Measurements from ENCODE around the gene SH3RF1.

The SH3RF1 gene

DNA sequence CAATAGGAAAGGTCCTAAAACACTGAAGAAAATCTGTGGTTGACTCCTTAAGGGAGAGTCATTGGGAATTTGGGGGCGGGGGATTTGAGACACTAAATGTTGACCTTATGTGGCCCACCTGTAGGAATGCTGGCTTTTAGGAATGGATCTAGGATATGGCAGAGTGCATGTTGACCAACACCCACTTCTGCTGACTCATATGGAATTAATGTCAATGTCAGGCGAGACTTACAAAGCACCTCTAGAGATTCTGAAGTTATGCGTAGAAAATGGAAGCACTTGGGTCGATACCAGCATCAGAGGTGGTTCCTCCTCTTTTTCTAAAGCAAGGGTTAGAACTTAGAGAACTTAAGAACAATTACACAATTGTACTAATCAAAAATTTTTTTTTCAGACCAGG, 160.1 kb downstream of the SH3RF1 start:
- DNase-seq = no peak

GRCh38 chr4:169109035-169109675, 161.6 kb downstream of the SH3RF1 start:
- no peak for DNase-seq

GRCh38 chr4:169108303-169108702, 162.5 kb downstream of the SH3RF1 start:
- no peak for DNase-seq

- DNase-seq = no peak
Measured at GRCh38 chr4:169107528-169107927, 163.2 kb downstream of the SH3RF1 start.

GRCh38 chr4:169106696-169107229, 164.0 kb downstream of the SH3RF1 start:
- no peak for DNase-seq

DNA sequence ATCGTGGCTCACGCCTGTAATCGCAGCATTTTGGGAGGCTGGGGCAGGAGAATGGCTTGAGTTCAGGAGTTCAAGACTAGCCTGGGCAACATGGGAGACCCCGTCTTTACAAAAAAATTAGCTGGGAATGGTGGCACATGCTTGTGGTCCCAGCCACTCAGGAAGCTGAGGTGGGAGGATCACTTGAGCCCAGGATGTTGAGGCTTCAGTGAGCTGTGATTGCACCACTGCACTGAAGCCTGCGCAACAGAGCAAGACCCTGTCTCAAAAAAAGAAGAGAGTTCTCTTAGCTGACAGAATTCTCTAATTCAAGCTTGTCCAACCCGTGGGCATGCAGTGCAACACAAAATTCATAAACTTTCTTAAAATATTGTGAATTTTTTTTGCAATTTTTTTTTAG, 165.1 kb downstream of the SH3RF1 start:
- no peak for DNase-seq

- peak in 2 of 56 donors; percentile 10 to 14 for DNase-seq
Measured at GRCh38 chr4:169103966-169104412, 166.8 kb downstream of the SH3RF1 start.

- DNase-seq = no peak
Measured at GRCh38 chr4:169102026-169102425, 168.7 kb downstream of the SH3RF1 start.

DNA sequence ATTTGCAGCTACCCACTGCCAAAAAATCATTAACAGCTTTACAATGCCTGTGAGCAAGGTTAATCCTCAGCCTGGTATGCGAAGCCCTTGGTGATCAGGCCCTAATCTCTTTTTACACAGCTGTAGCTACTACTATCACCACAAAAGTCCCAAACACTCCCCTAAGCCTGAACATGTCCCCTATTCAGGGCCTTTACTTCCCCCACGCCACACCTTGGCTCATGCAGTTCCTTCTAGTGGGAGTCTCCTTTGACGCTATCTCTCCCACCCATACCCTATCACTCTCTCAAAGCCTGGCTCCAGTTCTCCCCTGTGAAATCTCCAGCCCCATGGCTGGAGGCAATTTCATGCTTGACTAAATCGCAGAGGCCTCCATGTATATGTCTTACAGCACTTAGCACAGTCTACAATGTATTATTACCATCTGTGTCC, 170.1 kb downstream of the SH3RF1 start:
- no peak for DNase-seq

DNA sequence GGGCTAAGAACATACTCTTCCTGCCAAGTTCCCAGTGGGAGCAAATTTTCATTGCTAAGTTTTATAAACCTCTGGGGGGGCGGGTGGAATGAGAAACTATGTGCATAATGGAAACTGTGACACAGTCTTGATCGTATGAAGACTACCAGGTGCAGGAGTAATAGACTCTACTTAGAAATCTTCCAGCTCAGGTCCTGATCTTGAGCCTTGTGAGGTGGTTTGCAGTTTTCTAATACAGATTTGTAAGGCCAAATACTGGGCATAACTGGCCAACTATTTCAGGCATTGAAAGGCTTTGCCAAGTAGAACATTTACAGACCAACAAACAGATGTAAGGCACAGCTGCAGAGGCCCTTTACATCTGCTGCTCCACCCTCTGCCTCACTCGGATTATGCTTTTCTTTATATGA, 171.0 kb downstream of the SH3RF1 start:
- DNase-seq = no peak

DNA sequence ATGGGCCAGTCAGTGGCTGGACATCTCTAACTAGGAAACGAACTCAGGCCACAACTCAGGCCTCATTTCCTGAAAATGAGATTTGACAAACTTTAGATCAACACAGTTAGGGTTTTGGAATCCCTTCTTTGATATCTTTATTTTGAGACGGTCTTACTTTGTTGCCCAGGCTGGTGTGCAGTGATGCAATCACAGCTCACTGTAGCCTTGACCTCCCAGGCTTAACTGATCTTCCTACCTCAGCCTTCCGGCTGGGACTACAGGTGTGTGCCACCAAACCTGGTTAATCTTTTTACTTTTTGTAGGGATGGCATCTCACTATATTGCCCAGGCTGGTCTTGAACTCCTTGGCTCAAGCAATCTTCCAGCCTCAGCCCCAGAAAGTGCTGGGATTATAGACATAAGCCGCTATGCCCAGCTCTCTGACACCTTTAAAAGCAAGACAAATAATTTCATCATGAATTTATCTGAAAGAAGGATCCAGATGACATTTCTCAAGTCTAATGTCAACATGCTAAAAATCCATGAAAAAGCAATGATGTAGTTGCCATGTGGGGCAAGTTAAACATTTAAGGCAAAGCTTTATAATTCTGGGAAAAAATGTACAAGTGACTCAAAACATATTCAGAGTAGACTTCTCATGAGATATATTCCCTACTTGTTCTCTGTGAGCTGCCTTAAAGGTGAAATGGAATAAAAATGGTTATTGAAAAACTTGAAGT, 171.6 kb downstream of the SH3RF1 start:
- DNase-seq = no peak

- DNase-seq = no peak
Measured at GRCh38 chr4:169098532-169098931, 172.2 kb downstream of the SH3RF1 start.

DNA sequence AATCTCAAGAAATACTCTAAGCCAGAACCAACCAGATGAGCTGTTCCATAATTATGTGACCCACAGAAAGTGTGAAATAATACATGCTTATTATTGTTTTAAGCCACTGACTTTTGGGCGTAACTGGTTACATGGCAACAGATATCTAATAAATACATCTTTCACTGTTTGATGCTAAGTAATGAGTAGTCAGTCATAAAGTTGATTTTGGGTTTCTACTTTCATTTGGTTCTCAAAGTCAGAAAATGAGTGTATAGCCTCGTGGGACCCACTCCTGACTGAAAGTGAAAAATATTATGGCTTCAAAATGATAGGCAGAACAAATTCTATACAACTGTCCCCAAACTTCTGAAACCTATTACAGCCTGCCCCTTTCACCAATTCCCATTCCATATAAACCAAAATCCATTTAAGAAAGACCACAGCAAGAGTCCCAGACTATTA, 172.7 kb downstream of the SH3RF1 start:
- no peak for DNase-seq

GRCh38 chr4:169096221-169096620, 174.5 kb downstream of the SH3RF1 start:
- no peak for DNase-seq

DNA sequence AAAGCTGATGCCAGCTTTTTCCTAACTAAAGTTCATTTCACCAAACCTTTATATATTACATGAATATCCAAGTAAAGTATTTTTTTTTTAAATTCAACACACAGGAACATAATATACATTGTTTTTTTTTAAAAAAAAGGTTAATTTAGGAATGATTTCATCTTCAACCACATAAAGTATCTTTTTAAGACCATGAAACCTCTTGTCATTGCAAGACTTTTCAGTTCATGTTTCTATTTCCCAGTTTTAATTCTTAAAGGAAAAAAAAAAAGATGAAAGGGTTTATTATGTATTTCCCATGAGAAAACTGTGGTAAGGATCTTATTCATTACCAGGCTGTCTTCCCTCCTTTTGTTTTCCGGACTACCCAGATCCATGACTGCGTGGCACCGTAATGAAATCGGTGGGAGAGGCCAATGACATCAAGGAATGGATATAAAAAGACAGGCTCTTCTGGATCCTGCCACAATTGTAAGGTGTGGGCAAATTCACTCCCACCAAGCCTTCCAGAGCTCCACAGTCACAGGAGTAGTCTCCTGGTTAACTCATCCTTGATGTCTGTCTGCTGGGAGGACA, 176.0 kb downstream of the SH3RF1 start:
- no peak for DNase-seq

DNA sequence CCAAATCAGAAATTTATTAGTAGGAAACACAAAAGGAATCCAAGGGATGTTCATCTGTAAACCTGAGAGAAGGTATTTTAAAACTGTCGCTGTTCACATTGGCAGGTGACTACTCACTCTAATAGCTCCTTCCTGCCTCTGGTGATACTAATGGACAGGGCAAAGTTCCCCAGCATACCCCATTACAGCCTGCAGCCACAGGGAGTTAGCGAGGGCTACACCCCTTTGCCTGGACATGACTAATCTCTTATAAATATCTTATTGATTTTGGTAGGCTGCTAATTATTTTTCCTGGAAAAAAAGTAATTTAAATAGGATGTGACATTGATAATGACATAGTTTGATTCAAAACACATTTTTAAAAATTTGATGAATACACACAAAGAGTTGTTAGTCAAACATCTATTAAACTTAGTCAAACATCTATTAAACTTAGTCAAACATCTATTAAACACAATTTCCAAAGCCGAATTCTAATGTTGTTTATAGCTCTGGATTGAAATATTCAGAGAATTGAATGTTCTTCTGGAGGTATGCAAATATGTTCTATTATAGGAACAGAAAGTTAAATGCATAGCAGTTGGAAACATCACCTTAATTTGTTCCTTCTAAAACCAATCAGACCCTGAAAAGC, 177.8 kb downstream of the SH3RF1 start:
- no peak for DNase-seq

DNA sequence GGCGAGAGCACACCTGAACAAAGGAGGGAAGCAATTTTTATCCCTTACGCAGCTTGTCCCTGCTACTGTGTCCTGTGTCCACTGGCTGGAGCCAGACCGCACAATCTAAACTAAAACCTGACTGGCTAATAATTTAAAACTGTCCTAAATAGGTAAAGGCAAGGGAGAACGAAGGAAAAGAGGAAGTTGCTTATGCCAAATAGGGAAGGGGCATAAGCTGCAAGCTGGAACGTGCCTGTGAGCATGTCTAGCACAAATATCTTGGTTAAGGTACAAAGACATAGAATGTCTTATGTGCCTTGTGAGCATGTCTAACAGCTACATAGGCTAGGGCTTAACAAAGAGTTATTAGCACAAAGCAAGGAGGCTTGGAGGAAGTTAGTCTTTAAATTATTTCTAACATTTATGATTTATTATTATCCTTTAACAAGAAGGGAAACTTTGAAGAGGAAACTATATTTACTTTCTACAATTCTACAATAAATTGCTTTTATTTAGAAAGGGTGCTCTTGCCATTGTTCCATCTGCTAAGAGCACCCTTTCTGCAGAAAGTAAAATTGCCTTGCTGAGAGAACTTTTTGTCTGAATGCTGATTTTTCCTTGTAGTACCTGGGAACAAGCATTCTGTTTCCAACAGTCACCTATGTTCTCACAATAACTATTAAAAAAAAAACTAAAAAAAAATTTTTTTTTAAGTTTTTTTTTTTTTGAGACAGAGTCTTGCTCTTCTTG, 180.1 kb downstream of the SH3RF1 start:
- no peak for DNase-seq

- DNase-seq = peak in 1 of 56 donors; percentile 8
Measured at GRCh38 chr4:169089004-169089403, 181.8 kb downstream of the SH3RF1 start.

GRCh38 chr4:169084954-169085353, 185.8 kb downstream of the SH3RF1 start:
- no peak for DNase-seq

GRCh38 chr4:169080981-169081380, 189.8 kb downstream of the SH3RF1 start:
- DNase-seq = peak in 5 of 56 donors; percentile 1 to 43 (median 12)

All from nucleus accumbens (tissue), 56 donors.